Fibroblast of lung (primary cell): Measurements from ENCODE around the gene SLC6A1.

ENCODE experiments used
- EZH2 ChIP-seq: IDR thresholded peaks from 2 replicates; pipeline ENCODE4 v1.5.1; 2012; ENCODE audit warnings: low read length, control low read depth, mild to moderate bottlenecking; ENCODE audit errors: missing control alignments
- TF ChIP-seq, protein P1 (sequence below), 2 donors: IDR thresholded peaks in 1 of 2; conservative IDR thresholded peaks in 1 of 2; 1 replicate in 1 of 2; 2 replicates in 1 of 2; pipeline ENCODE4 v1.5.1; 2011 to 2012; ENCODE audit warnings: low read length in 2 of 2, control low read depth in 1 of 2, inconsistent platforms in 1 of 2, low read depth in 1 of 2, mild to moderate bottlenecking in 1 of 2

DNA sequence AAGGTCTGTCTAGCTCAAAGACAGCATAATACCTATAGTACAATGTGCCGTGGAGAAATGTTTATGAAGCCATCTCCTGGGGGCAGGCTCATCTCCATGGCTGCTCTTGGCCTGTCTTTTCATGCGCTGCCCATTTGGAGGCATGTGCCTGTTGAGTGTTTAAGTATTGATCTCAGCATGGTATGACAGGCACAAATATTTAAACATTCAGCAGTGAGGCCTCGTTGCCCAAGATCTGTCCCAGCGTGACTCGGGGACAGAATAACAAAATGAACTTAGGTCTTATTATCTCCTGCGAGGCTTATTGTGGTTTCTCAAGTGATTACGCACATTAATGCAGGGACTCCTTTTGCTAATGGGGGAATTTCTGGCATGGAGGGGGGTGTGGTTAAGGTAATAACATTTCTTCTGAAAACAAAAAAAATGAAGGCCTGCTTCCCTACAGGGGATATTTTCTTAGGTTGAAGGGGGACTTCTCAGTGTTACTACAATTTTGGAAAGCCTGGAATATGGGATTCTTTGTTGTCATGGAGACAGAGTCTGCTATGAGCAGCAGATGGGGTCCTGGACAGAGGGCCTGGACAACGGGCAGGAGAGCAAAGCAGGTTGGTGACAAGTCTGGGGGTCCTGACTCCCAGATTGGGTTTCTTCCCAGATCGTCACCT lies 4.4 kb upstream of the SLC6A1 start:
- TF ChIP-seq, protein P1, sequence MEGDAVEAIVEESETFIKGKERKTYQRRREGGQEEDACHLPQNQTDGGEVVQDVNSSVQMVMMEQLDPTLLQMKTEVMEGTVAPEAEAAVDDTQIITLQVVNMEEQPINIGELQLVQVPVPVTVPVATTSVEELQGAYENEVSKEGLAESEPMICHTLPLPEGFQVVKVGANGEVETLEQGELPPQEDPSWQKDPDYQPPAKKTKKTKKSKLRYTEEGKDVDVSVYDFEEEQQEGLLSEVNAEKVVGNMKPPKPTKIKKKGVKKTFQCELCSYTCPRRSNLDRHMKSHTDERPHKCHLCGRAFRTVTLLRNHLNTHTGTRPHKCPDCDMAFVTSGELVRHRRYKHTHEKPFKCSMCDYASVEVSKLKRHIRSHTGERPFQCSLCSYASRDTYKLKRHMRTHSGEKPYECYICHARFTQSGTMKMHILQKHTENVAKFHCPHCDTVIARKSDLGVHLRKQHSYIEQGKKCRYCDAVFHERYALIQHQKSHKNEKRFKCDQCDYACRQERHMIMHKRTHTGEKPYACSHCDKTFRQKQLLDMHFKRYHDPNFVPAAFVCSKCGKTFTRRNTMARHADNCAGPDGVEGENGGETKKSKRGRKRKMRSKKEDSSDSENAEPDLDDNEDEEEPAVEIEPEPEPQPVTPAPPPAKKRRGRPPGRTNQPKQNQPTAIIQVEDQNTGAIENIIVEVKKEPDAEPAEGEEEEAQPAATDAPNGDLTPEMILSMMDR (conservative IDR thresholded peaks at IDR 0.05 in 1 of 2, IDR thresholded peaks at IDR 0.05 in 1 of 2; ENCODE audit: low read depth in 1 of 2, low read length in 2 of 2) = no peak
- no peak for TF ChIP-seq EZH2
